NCI-H446 treated with DMSO at 0.1 percent for 48 hours (cell line): ENCODE results near the gene ATXN3L.
"Not testable (repeated sequence)": the region's sequence is repeated elsewhere in the genome, so short reads cannot be mapped to it uniquely, and the experiment has no call there.

Source experiments
- DNase-seq: peaks from one replicate; lab custom pipeline; 2025; lab: John Stamatoyannopoulos, UW

ATXN3L gene

GRCh38 chrX:13305108-13305507, 14.7 kb downstream of the ATXN3L start:
- DNase-seq: no peak

GRCh38 chrX:13304052-13304451, 15.8 kb downstream of the ATXN3L start:
- no peak for DNase-seq

- DNase-seq: not testable (repeated sequence)
Observed at GRCh38 chrX:13303248-13303647, 16.6 kb downstream of the ATXN3L start.

- DNase-seq: no peak
Observed at GRCh38 chrX:13298836-13299235, 21.0 kb downstream of the ATXN3L start.

GRCh38 chrX:13295841-13296240, 24.0 kb downstream of the ATXN3L start:
- no peak for DNase-seq

- no peak for DNase-seq
Observed at GRCh38 chrX:13293700-13294099, 26.2 kb downstream of the ATXN3L start.

- no peak for DNase-seq
Observed at GRCh38 chrX:13290891-13291614, 28.8 kb downstream of the ATXN3L start.

GRCh38 chrX:13288671-13289070, 31.2 kb downstream of the ATXN3L start:
- no peak for DNase-seq

- DNase-seq: no peak
Observed at GRCh38 chrX:13287816-13288215, 32.0 kb downstream of the ATXN3L start.

GRCh38 chrX:13285693-13286092, 34.2 kb downstream of the ATXN3L start:
- no peak for DNase-seq

GRCh38 chrX:13285229-13285628, 34.6 kb downstream of the ATXN3L start:
- no peak for DNase-seq

- DNase-seq: no peak
Observed at GRCh38 chrX:13284570-13284969, 35.3 kb downstream of the ATXN3L start.

GRCh38 chrX:13283950-13284546, 35.8 kb downstream of the ATXN3L start:
- no peak for DNase-seq

GRCh38 chrX:13283512-13283911, 36.3 kb downstream of the ATXN3L start:
- no peak for DNase-seq

GRCh38 chrX:13281289-13281688, 38.6 kb downstream of the ATXN3L start:
- no peak for DNase-seq

- no peak for DNase-seq
Observed at GRCh38 chrX:13279279-13280018, 40.4 kb downstream of the ATXN3L start.

- no peak for DNase-seq
Observed at GRCh38 chrX:13277539-13277938, 42.3 kb downstream of the ATXN3L start.

- DNase-seq: no peak
Observed at GRCh38 chrX:13276991-13277390, 42.9 kb downstream of the ATXN3L start.

GRCh38 chrX:13275031-13275430, 44.8 kb downstream of the ATXN3L start:
- no peak for DNase-seq

GRCh38 chrX:13272426-13272825, 47.4 kb downstream of the ATXN3L start:
- DNase-seq: no peak

GRCh38 chrX:13271511-13271910, 48.3 kb downstream of the ATXN3L start:
- no peak for DNase-seq

GRCh38 chrX:13270360-13270759, 49.5 kb downstream of the ATXN3L start:
- DNase-seq: no peak

GRCh38 chrX:13268874-13269273, 51.0 kb downstream of the ATXN3L start:
- DNase-seq: no peak
